NT2/D1 (cell line): Measurements from ENCODE around the gene EPHA3.
A peak's percentile ranks its signal among the peaks of the same experiment; 100 is the strongest.

Source experiments
- DNase-seq: peaks from one replicate; pipeline ENCODE4 v3.0.0-alpha.2; 2011; ENCODE audit warnings: low read depth, low spot score
- H3K27me3 ChIP-seq: 2 replicates; pipeline ENCODE4 v1.6.0; 2011; ENCODE audit warnings: mild to moderate bottlenecking; ENCODE audit not compliant: insufficient read length, insufficient read depth
- H3K36me3 ChIP-seq: 2 replicates; pipeline ENCODE4 v1.6.1; 2011; ENCODE audit warnings: mild to moderate bottlenecking, low read length, mixed read lengths; ENCODE audit not compliant: insufficient read depth, insufficient read length
- H3K4me1 ChIP-seq: 2 replicates; pipeline ENCODE4 v1.5.1; 2011; ENCODE audit not compliant: insufficient read depth, insufficient read length
- H3K4me3 ChIP-seq: 2 replicates; pipeline ENCODE4 v1.5.1; 2011; ENCODE audit warnings: low read depth; ENCODE audit not compliant: insufficient read length
- H3K9ac ChIP-seq: 2 replicates; pipeline ENCODE4 v1.6.0; 2011; ENCODE audit warnings: low read depth; ENCODE audit not compliant: insufficient read length
- H3K9me3 ChIP-seq: 2 replicates; pipeline ENCODE4 v1.5.1; 2011; ENCODE audit warnings: mild to moderate bottlenecking, low read length; ENCODE audit not compliant: insufficient read depth
- SUZ12 ChIP-seq: IDR thresholded peaks from 2 replicates; pipeline ENCODE4 v1.6.1; 2011; ENCODE audit not compliant: insufficient read length, insufficient read depth; ENCODE audit errors: extremely low read depth
- YY1 ChIP-seq: IDR thresholded peaks from 2 replicates; pipeline ENCODE4 v1.6.1; 2011; ENCODE audit not compliant: insufficient read length, insufficient read depth
- ZNF274 ChIP-seq: IDR thresholded peaks from 2 replicates; pipeline ENCODE4 v1.6.1; 2011; ENCODE audit warnings: mild to moderate bottlenecking, low read depth, low read length

EPHA3 gene

GRCh38 chr3:89227634-89228033 is 120.2 kb downstream of the EPHA3 start:
- no peaks in the 10 kb centered on the region for H3K27me3 ChIP-seq
- no peaks in the 10 kb centered on the region for H3K36me3 ChIP-seq
- no peaks in the 10 kb centered on the region for H3K4me1 ChIP-seq
- H3K9me3 ChIP-seq, result no peaks in the 10 kb centered on the region
- no peak for DNase-seq
- no peak for TF ChIP-seq ZNF274
- TF ChIP-seq YY1, result no peak
- H3K4me3 ChIP-seq, result no peak overlapping the region
- no peak overlapping the region for H3K9ac ChIP-seq

GRCh38 chr3:89232155-89232554 is 124.7 kb downstream of the EPHA3 start:
- DNase-seq, result no peak
- Histone ChIP-seq H3K36me3 (no peaks in the 10 kb centered on the region), H3K4me3 (no peak overlapping the region), H3K27me3 (no peaks in the 10 kb centered on the region), H3K9ac (no peak overlapping the region), H3K9me3 (no peaks in the 10 kb centered on the region), H3K4me1 (no peaks in the 10 kb centered on the region)
- TF ChIP-seq ZNF274, result no peak
- TF ChIP-seq YY1, result no peak
- no peak for TF ChIP-seq SUZ12

GRCh38 chr3:89234620-89235019 is 127.2 kb downstream of the EPHA3 start:
- DNase-seq, result no peak
- Histone ChIP-seq H3K4me1 (no peaks in the 10 kb centered on the region), H3K36me3 (no peaks in the 10 kb centered on the region), H3K4me3 (no peak overlapping the region), H3K9me3 (no peaks in the 10 kb centered on the region), H3K27me3 (no peaks in the 10 kb centered on the region), H3K9ac (no peak overlapping the region)
- TF ChIP-seq ZNF274, result no peak
- TF ChIP-seq SUZ12, result no peak
- no peak for TF ChIP-seq YY1

- no peak overlapping the region for H3K4me3 ChIP-seq
Observed at GRCh38 chr3:89238846-89239245, 131.4 kb downstream of the EPHA3 start.

GRCh38 chr3:89239774-89240173 is 132.4 kb downstream of the EPHA3 start:
- Histone ChIP-seq H3K9ac (no peak overlapping the region), H3K4me1 (no peaks in the 10 kb centered on the region), H3K27me3 (no peaks in the 10 kb centered on the region), H3K9me3 (no peaks in the 10 kb centered on the region), H3K4me3 (no peak overlapping the region), H3K36me3 (no peaks in the 10 kb centered on the region)
- no peak for DNase-seq
- TF ChIP-seq SUZ12 (no peak), YY1 (no peak), ZNF274 (no peak)

More at GRCh38 chr3:89238846-89239245, 131.4 kb downstream of the EPHA3 start:
- Histone ChIP-seq H3K9me3 (no peaks in the 10 kb centered on the region), H3K4me1 (no peaks in the 10 kb centered on the region), H3K36me3 (no peaks in the 10 kb centered on the region), H3K27me3 (no peaks in the 10 kb centered on the region), H3K9ac (no peak overlapping the region)
- DNase-seq, result no peak
- TF ChIP-seq YY1 (no peak), ZNF274 (no peak), SUZ12 (no peak)

- Histone ChIP-seq H3K9me3 (no peaks in the 10 kb centered on the region), H3K4me1 (no peaks in the 10 kb centered on the region), H3K4me3 (no peak overlapping the region), H3K36me3 (no peaks in the 10 kb centered on the region), H3K9ac (no peak overlapping the region), H3K27me3 (no peaks in the 10 kb centered on the region)
- no peak for DNase-seq
- TF ChIP-seq ZNF274, result no peak
- no peak for TF ChIP-seq YY1
- TF ChIP-seq SUZ12, result no peak
Observed at GRCh38 chr3:89245612-89246011, 138.2 kb downstream of the EPHA3 start.

GRCh38 chr3:89246326-89246725 is 138.9 kb downstream of the EPHA3 start:
- no peak for TF ChIP-seq ZNF274
- TF ChIP-seq SUZ12, result no peak
- TF ChIP-seq YY1, result no peak
- Histone ChIP-seq H3K9ac (no peak overlapping the region), H3K4me1 (no peaks in the 10 kb centered on the region), H3K9me3 (no peaks in the 10 kb centered on the region), H3K27me3 (no peaks in the 10 kb centered on the region), H3K36me3 (no peaks in the 10 kb centered on the region), H3K4me3 (no peak overlapping the region)
- peak; percentile 60 for DNase-seq

- H3K36me3 ChIP-seq, result no peaks in the 10 kb centered on the region
- DNase-seq, result no peak
Observed at GRCh38 chr3:89250742-89251141, 143.3 kb downstream of the EPHA3 start.

More at GRCh38 chr3:89250742-89251141, 143.3 kb downstream of the EPHA3 start:
- H3K27me3 ChIP-seq, result no peaks in the 10 kb centered on the region
- H3K4me1 ChIP-seq, result no peaks in the 10 kb centered on the region
- H3K9ac ChIP-seq, result no peak overlapping the region
- H3K9me3 ChIP-seq, result no peaks in the 10 kb centered on the region
- TF ChIP-seq SUZ12 (no peak), YY1 (no peak), ZNF274 (no peak)
- H3K4me3 ChIP-seq, result no peak overlapping the region
